Astrocyte of the cerebellum (primary cell): ENCODE data around the gene ABLIM2.

ENCODE experiments used
- DNase-seq: peaks from one replicate; pipeline ENCODE4 v3.0.0-alpha.2; 2011; ENCODE audit warnings: low read depth
- H3K4me3 ChIP-seq: 2 replicates; pipeline ENCODE4 v1.5.1; 2011; ENCODE audit warnings: mild to moderate bottlenecking, low read depth, low read length, moderate library complexity
- in situ Hi-C: cut with HindIII; loops from 2 replicates; pipeline ENCODE4 v1.10.0; 2017; ENCODE audit warnings: low sequenced_read_pairs
- TF ChIP-seq, protein P1 (sequence below): IDR thresholded peaks from 2 replicates; pipeline ENCODE4 v1.5.1; 2012; ENCODE audit warnings: low read length, low read depth, moderate library complexity, mild to moderate bottlenecking; ENCODE audit errors: missing control alignments

Gene ABLIM2

DNA sequence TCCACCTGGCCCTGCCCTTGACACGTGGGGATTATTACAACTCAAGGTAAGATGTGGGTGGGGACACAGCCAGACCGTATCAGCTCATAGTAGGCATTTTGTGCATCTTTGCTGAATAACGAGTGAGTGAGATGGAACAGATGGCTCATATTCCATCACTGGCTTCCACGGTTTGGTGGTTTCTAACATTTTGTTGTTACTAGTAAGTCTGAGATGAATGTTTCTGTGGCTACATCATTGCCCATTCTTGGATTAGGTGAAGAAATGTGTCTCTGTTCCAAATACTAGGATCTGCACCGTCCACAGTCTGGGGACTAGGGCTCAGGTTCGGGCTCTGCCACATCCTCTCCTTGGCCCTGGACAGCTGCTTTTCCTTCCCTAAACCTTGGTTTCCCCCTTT lies 3.6 kb downstream of the ABLIM2 start:
- in situ Hi-C loops: no loop called here

DNA sequence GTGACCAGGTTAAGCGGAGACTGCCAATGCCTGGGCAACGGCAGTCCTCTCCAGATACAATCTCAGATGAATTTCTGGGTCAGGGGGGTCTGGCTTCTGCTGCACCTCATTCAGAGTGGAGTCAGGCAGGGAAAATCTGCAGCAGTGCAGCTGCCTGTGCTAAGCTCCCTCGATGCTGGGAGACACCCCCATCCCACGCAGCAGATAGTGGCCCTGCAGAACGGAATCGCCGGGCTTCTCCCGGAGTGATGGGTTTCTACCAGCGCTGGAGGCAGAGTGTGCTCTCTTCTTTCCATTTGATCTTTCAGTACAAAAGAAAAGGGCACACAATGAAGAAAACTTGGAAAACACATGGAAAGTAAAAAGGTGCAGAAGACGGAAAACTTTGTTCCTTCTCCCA lies 5.2 kb downstream of the ABLIM2 start:
- no peak for DNase-seq
- TF ChIP-seq, protein P1, sequence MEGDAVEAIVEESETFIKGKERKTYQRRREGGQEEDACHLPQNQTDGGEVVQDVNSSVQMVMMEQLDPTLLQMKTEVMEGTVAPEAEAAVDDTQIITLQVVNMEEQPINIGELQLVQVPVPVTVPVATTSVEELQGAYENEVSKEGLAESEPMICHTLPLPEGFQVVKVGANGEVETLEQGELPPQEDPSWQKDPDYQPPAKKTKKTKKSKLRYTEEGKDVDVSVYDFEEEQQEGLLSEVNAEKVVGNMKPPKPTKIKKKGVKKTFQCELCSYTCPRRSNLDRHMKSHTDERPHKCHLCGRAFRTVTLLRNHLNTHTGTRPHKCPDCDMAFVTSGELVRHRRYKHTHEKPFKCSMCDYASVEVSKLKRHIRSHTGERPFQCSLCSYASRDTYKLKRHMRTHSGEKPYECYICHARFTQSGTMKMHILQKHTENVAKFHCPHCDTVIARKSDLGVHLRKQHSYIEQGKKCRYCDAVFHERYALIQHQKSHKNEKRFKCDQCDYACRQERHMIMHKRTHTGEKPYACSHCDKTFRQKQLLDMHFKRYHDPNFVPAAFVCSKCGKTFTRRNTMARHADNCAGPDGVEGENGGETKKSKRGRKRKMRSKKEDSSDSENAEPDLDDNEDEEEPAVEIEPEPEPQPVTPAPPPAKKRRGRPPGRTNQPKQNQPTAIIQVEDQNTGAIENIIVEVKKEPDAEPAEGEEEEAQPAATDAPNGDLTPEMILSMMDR: no peak
- in situ Hi-C loops: no loop called here
- H3K4me3 ChIP-seq: no peak overlapping the region

More for the DNA sequence above, 3.6 kb downstream of the ABLIM2 start:
- no peak for DNase-seq
- TF ChIP-seq, protein P1: no peak
- no peak overlapping the region for H3K4me3 ChIP-seq

DNA sequence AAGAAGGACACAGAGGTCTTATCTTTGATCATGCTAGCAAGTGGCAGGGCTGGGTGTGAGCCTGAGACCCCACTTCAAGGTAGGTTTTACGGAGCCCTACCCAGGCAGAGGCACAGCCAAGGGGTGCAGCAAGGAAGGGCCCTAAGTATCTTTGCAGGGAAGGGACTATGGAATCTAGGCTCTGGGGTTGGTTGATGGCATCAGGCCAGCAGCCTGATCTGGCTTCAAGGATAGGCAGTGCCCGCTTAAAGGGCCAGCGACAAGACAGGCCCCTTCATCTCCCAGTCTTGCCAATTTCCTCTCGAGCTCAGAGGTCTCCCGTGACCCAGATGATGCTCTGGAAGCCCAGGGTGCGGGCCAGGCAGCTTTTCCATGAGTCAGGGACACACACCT lies 5.8 kb downstream of the ABLIM2 start:
- in situ Hi-C loops: no loop called here
- DNase-seq: no peak
- TF ChIP-seq, protein P1: no peak
- no peak overlapping the region for H3K4me3 ChIP-seq

DNA sequence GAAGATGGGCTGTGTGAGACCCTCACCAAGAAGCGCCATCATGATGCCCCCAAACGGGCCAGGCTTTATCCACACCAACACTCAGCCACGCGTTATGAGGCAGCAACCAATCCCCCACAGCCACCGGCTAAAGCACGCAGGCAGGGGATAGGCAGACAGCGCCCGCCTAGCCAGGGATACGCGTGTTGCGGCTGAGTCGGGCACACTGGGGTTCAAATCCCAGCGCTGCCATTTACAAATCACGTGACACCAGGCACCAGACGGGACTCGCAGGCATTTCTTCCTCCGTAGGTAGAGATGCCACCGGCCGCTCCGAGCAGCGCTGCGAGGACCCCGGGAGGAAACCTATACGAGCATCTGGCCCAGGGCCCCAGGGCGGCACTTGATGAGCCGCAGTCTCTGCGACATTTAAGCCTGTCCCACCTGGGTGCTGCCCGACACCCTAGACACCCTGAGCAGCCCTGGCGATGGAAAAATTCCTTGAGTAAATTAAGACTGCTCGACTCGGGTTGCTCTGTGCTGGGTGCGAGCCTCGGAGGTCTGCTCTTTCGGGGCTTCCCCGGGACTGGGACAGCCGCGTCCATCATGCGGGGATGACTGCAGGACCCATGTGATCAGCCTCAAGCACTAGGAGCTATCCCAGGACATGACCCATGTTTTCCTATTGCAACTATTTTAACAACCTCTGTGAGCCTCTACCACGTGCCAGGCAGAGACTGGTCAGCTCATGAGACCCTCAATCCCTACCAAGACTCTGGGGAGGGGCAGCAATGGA lies 6.3 kb downstream of the ABLIM2 start:
- in situ Hi-C loops: no loop called here
- no peak overlapping the region for H3K4me3 ChIP-seq
- no peak for DNase-seq
- TF ChIP-seq, protein P1: no peak

DNA sequence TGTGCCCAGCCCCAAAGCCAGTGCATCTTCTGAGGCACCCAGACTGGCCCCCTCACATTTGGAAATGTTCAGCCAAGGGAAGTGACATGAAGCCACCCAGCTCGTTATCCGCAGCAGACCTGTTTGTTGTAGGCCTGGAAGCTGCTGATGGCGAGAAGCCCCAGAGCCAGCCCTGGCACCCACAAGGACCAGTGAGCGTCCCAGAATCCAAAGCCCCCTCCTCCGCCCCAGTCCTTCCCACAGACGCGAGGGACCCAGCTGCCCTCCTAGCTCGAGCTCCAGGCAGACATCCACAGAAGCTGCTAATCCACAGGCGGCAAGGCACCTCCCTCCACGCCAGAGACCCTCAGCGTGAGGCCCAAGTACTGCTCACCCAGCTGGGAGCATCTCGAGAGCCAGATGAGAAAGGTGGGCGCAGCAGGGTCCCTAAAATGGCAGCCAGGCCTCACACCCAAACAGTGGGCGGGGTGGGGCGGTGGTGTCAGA lies 7.4 kb downstream of the ABLIM2 start:
- no peak overlapping the region for H3K4me3 ChIP-seq
- TF ChIP-seq, protein P1: no peak
- DNase-seq: no peak
- in situ Hi-C loops: no loop called here

DNA sequence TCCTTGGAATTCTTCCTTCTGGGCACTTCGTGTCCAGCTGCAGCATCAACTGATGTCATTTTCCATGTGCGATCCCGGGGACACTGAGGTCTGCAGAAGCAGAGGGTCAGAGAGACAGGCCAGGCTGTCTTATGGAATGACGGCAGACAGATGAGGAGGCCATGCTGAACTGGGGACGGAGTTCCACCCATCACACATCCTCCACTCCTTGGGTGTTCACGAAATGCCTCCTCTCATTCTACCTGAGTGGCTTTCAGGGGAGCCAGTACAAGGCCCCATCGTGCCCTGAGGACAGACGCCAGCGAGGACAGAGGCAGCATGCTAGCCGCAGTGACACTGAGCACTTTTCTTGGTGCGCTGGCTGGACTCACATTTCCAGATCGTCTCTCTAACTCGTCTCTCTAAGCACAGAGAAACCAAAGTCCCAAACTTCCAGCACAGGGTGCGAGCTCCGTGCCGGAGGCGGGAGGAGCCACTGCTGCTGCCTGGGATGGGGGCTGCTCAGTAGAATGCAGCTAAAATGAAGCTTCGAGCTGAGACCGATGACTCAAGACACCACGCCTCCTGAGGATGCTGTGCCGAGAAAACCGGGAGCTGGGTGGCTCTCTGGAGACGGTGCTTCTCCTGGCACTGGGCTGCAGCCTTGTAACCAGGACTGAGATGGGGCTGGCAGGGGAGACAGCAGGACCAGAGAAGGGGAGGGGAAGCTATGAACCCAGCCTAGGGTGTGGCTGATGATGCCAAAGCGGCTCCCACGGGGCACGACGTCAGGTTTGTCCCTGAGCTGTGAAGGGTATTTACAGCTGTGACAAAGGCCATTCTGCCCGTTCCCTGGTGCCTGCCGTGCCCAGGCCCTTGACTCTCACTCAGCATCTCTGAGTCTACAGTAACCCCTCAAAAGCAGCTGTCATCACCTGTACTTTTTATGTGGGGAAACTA lies 8.2 kb downstream of the ABLIM2 start:
- TF ChIP-seq, protein P1: no peak
- in situ Hi-C loops: no loop called here
- no peak for DNase-seq
- no peak overlapping the region for H3K4me3 ChIP-seq
